Endothelial cell (in vitro differentiated cells): ENCODE results near the gene AK9. TPM values are rescaled to one million over a fixed set of nuclear protein-coding genes. Genes with fewer than 3 reads are reported as not detected.

ENCODE experiments used
- DNase-seq: peaks from one replicate; pipeline ENCODE4 v3.0.0; 2021; ENCODE audit warnings: low spot score
- H3K27ac Mint-ChIP-seq: one replicate; pipeline ENCODE4 v1.8.0; 2021; ENCODE audit warnings: mixed read lengths, inconsistent platforms; ENCODE audit not compliant: unreplicated experiment
- H3K27me3 Mint-ChIP-seq: one replicate; pipeline ENCODE4 v1.8.0; 2021; ENCODE audit warnings: mild to moderate bottlenecking, moderate library complexity, mixed read lengths, inconsistent platforms; ENCODE audit not compliant: unreplicated experiment
- H3K36me3 Mint-ChIP-seq: one replicate; pipeline ENCODE4 v1.8.0; 2021; ENCODE audit warnings: mild to moderate bottlenecking, low read depth, mixed read lengths, inconsistent platforms; ENCODE audit not compliant: unreplicated experiment
- H3K4me1 Mint-ChIP-seq: one replicate; pipeline ENCODE4 v1.8.0; 2021; ENCODE audit warnings: mild to moderate bottlenecking, mixed read lengths, inconsistent platforms; ENCODE audit not compliant: unreplicated experiment
- H3K4me3 Mint-ChIP-seq: one replicate; pipeline ENCODE4 v1.8.0; 2021; ENCODE audit warnings: mild to moderate bottlenecking, mixed read lengths, inconsistent platforms; ENCODE audit not compliant: unreplicated experiment
- H3K9me3 Mint-ChIP-seq: one replicate; pipeline ENCODE4 v1.8.0; 2021; ENCODE audit warnings: mixed read lengths, inconsistent platforms; ENCODE audit not compliant: unreplicated experiment
- CTCF ChIP-seq: fragments of 200-600 bp; sonication (generic); IDR thresholded peaks from one replicate; pipeline ENCODE4 v1.5.0; 2021; ENCODE audit warnings: antibody characterized with exemption; ENCODE audit not compliant: unreplicated experiment
- total RNA-seq: library from RNA; stranded (reverse); fragmentation: NEBNext Ultra II Directional; extraction: Animal tissue kit (Norgen Biotek cat#: 25700); gene quantifications from one replicate; pipeline ENCODE4 v1.2.1, GENCODE V29; 2021; ENCODE audit not compliant: unreplicated experiment

Gene AK9
- total RNA-seq, 1 donor from 2014 or later, result 3.5 TPM

- Mint-ChIP-seq H3K4me1 (peaks cover 4% of the 10 kb centered on the region), H3K4me3 (no peak overlapping the region), H3K27me3 (peaks cover 2% of the 10 kb centered on the region), H3K9me3 (no peaks in the 10 kb centered on the region), H3K27ac (no peak overlapping the region), H3K36me3 (peaks cover 3% of the 10 kb centered on the region)
- TF ChIP-seq CTCF, result no peak
- no peak for DNase-seq
These were observed 179.2 kb downstream of the AK9 start for GRCh38 chr6:109511832-109512231.

DNA sequence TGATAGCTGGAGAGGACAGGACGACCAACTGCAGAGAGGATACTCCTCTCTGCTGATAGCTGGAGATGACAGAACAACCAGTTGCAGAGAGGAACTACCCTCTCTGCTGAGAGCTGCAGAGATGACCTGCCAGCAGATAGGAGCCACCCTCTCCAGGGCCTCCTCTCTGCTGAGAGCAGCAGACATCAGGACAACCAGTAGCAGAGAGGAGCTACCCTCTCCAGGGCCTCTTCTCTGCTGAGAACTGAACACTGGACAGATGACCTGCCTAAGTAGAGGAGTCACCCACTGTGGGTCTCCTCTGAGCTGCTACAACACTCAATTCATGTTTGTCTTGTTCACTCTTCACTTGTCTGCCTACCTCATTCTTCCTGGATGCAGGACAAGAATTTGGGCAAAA is 180.6 kb downstream of the AK9 start:
- no peak for TF ChIP-seq CTCF
- peaks cover 3% of the 10 kb centered on the region for H3K36me3 Mint-ChIP-seq
- H3K4me1 Mint-ChIP-seq, result peaks cover 4% of the 10 kb centered on the region
- no peak overlapping the region for H3K27ac Mint-ChIP-seq
- no peaks in the 10 kb centered on the region for H3K9me3 Mint-ChIP-seq
- peaks cover 2% of the 10 kb centered on the region for H3K27me3 Mint-ChIP-seq
- no peak overlapping the region for H3K4me3 Mint-ChIP-seq
- DNase-seq, result no peak

GRCh38 chr6:109508166-109508860 is 182.7 kb downstream of the AK9 start:
- Mint-ChIP-seq H3K27me3 (peaks cover 2% of the 10 kb centered on the region), H3K27ac (no peak overlapping the region), H3K9me3 (no peaks in the 10 kb centered on the region), H3K4me1 (no peaks in the 10 kb centered on the region), H3K4me3 (no peak overlapping the region), H3K36me3 (peaks cover 3% of the 10 kb centered on the region)
- DNase-seq, result no peak
- no peak for TF ChIP-seq CTCF

DNA sequence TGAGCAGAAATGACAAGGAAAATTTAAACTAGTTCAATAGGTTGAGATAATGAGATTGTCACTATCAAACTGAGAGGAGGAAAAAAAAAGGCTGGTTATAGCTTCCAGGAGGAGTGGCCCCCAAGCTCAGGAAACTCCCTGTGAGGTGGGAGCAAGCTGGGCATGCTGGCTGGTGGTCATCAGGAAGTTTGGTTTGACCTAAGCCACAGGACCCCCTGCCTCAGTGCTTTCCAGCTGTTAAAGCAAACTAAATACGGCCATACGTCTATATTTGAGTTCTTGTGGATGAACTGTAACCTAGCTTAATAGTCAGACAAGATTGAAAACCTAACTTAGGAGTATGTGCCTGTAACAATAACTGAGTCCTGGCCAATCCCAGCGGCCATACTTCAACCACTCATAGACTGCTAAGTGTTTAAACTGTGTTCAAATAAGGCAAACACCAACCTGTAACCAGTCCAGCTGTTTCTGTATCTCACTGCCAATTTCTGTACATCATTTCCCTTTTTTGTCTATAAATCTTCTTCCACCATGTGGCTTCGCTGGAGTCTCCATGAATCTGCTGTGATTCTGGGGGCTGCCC is 183.4 kb downstream of the AK9 start:
- H3K9me3 Mint-ChIP-seq, result no peaks in the 10 kb centered on the region
- DNase-seq, result no peak
- no peaks in the 10 kb centered on the region for H3K4me1 Mint-ChIP-seq
- no peak for TF ChIP-seq CTCF
- no peak overlapping the region for H3K27ac Mint-ChIP-seq
- peaks cover 3% of the 10 kb centered on the region for H3K36me3 Mint-ChIP-seq
- H3K4me3 Mint-ChIP-seq, result no peak overlapping the region
- peaks cover 2% of the 10 kb centered on the region for H3K27me3 Mint-ChIP-seq

GRCh38 chr6:109506841-109507240 is 184.2 kb downstream of the AK9 start:
- no peak for TF ChIP-seq CTCF
- Mint-ChIP-seq H3K27ac (no peak overlapping the region), H3K9me3 (no peaks in the 10 kb centered on the region), H3K36me3 (peaks cover 2% of the 10 kb centered on the region), H3K4me1 (no peaks in the 10 kb centered on the region), H3K4me3 (no peak overlapping the region), H3K27me3 (peaks cover 2% of the 10 kb centered on the region)
- DNase-seq, result no peak
